ENCODE data around the gene SNX32.

SNX32 gene

DNA sequence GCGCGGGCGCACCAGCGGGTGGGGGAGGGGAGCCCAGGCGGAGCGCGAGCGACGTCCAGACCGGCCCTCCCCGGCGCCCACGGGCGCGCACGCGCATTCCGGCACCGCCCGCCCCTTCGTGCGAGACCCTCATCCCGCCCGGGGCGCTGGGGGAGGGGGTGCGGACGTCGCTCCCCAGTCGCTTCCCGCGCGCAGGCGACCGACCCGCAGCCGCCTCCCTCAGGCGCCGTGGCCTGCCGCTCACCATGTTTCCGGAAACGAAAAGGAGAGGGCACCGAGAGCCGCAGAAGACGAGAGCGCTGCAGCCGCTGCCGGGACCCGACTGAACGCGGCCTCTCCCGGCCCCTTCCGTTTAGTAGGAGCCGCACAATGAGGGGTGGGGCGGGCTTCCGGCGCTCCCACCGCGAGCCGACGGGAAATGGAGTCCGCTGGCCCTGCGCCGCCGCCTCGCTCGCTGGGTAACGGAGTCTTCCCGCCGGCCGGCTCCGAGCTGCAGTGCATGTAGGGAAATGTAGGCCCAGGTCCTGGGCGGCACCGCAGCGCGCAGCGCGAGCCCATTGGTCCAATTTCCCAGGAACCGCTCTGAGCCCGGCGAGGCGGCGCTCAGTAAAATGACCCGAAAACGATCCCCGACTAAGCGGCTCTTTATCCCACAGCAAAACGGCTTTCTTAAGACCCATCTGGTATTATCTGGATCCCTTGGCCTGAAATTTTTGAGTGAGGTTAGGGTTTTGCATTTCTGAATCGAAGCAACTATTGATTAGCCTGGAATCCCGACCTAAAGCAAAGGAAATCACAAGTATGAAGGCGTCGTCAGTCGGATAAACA is 24.3 kb downstream of the SNX32 start, which contains the start of gene CFL1:
CFL1 (minus strand) TSS at position 328 of the 828 bp plus-strand sequence; CDS start at position 247, 81 bp downstream.
- DNase-seq, result peak; percentile 96

DNA sequence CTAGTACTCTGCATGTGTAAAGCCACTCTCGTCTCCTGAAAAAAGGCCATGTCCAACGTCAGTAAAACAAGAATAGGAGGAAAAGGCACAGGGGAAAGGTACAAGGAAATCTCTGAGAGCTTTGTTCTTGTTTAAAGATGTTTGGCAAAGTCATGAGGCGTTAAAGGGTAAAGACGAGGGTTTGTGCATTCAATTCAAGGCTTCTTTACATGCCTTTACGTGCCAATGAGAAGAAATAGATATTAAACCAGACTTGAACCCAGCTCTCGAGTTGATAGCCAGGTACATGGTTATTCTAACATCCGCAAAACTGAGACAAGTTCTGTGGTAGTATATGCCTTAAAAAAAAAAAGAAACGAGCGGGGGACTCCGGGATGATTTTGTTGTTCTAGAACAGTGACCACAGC is 24.9 kb downstream of the SNX32 start:
- no peak for DNase-seq

DNA sequence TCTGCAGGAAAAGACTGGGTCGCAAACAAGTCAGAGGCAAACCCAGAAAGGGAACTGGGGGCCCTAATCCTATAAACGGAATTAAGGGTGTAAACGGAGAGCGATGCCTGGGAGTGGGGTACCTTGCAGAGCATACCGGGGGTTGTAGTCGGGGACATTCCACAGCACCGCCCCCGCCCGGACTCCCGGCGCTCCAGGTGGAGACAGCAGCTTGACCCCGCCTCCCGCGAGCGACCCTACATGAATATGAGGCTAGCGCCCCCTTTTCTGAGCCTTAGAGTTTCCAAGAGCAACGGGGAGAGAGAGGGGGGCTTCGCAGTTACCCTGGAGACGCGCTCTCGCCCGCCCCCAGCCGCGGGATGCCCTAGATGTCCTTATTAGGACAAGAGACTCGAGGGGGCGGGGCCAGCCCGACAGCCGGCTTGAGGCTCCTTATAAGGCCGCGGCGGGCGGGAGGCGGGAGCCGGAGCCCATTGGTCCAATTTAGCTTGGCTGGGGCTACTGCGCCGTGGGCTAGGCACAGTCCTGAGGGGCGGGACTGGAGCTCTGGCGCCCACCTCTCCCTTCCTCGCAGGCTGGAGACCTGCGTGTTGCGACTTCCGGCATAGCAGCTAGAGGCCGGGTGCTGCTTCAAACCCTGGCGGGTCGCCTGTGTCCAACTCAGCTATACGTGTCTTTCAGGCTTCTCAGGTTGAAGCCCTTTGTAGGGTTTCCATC is 25.5 kb downstream of the SNX32 start:
- DNase-seq, result peak; percentile 98

DNA sequence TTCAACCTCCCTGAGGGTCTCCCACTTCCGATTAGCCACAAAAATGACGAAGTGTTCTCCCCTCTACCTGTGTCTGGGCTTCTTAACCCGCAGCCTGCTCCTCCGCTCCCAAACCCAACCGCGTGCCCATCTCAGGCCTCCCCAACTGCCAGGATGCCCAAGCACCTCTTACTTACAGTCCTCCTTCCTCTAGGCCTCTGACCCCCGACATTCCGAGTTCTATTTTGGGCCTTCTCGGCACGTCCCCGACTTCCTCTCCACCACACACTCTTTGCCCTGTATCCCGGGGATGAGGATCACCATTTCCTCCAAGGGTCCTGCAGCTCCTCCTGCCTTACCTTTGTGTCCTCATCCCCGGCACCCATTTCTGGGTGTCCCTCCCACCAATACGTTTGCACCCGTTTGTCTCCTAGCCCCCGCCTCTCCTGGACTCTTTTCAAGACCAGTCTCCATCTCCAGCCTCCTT is 26.1 kb downstream of the SNX32 start:
- no peak for DNase-seq

DNA sequence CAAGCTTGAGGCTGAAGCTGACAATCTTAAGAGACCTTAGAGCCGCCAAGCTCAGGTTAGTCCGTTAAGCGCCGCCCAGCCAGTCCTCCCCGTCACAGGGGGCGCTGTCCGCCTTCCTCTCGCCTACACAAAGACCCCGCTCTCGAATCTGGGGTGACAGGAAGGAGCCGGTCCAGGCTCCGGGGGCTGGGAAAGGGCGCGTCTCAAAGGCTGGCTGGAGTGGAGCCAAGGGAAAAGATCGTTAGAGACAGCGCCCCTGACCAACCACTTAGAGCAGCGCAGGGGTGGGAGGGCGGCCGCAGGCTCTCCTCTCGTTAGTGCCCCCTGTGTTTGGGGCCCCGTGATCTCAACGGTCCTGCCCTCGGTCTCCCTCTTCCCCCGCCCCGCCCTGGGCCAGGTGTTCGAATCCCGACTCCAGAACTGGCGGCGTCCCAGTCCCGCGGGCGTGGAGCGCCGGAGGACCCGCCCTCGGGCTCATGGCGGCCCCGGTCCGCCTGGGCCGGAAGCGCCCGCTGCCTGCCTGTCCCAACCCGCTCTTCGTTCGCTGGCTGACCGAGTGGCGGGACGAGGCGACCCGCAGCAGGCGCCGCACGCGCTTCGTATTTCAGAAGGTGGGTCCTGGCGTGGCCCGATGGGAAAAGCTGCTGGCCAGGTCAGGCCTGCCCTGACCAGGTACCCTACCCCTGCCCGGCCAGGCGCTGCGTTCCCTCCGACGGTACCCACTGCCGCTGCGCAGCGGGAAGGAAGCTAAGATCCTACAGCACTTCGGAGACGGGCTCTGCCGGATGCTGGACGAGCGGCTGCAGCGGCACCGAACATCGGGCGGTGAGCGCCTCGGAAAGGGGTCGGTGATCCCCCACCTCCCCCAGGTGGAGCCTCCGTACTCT is 26.8 kb downstream of the SNX32 start, which contains the start of gene MUS81:
MUS81 (plus strand) TSS at position 156 of the 887 bp plus-strand sequence; CDS start at position 477, 321 bp downstream.
- peak; percentile 95 for DNase-seq

DNA sequence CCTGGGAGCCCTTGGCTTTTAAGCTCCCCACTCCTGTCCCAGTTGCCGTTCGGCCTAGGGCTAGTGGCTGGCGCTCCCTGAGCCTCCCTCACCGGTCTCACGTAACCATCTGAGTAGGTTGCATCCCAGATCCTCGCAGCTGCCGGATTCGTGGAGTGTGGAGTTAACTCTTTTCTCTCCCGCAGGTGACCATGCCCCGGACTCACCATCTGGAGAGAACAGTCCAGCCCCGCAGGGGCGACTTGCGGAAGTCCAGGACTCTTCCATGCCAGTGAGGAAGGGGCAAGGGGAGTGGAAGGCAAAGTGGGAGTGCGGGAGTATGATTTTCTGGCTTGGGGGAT is 27.4 kb downstream of the SNX32 start:
- DNase-seq, result no peak

DNA sequence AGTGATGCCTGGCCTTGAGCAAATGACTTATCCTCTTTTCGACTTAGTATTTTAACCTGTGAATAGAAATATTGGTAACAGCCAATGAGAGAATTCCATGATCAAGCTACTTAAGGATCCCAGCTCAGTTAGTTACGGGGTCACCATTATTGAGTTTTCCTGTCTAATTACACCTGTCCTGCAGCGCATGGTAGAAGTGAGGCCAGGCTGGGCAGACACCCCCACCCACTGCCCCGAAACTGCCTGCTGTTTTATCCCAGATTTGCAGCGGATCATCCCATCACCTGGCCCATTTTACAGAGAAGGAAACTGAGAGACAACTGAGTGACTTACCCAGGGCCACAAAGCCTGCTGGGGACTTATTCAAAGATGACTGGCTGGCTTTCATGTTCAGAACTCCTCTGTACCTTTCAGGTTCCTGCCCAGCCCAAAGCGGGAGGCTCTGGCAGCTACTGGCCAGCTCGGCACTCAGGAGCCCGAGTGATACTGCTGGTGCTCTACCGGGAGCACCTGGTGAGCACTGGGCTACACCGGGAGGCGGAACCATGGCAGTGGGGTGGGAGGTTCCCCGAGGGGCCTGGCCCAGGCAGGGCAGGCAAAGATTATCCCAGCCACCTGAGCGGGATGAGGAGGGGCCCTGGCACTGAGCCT is 27.9 kb downstream of the SNX32 start:
- no peak for DNase-seq

DNA sequence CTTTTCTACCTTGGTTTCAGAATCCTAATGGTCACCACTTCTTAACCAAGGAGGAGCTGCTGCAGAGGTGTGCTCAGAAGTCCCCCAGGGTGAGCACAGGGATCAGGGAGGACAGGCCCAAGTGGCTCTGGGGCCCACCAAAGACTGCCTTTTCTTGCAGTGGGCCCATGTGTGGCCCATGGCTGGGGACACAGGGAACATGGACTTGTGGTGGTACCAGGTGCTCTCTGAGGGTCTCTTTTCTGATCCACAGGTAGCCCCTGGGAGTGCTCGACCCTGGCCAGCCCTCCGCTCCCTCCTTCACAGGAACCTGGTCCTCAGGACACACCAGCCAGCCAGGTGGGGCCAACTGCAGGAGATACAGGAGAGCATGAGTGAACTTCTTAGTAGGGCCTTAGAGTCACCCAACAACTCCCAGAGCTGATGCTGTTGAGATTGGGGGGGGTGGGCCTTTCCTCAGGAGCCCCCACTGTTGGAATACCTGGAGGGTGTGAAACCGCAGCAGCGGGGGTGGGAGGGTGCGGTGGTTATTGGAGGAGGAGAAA is 28.5 kb downstream of the SNX32 start:
- no peak for DNase-seq

DNA sequence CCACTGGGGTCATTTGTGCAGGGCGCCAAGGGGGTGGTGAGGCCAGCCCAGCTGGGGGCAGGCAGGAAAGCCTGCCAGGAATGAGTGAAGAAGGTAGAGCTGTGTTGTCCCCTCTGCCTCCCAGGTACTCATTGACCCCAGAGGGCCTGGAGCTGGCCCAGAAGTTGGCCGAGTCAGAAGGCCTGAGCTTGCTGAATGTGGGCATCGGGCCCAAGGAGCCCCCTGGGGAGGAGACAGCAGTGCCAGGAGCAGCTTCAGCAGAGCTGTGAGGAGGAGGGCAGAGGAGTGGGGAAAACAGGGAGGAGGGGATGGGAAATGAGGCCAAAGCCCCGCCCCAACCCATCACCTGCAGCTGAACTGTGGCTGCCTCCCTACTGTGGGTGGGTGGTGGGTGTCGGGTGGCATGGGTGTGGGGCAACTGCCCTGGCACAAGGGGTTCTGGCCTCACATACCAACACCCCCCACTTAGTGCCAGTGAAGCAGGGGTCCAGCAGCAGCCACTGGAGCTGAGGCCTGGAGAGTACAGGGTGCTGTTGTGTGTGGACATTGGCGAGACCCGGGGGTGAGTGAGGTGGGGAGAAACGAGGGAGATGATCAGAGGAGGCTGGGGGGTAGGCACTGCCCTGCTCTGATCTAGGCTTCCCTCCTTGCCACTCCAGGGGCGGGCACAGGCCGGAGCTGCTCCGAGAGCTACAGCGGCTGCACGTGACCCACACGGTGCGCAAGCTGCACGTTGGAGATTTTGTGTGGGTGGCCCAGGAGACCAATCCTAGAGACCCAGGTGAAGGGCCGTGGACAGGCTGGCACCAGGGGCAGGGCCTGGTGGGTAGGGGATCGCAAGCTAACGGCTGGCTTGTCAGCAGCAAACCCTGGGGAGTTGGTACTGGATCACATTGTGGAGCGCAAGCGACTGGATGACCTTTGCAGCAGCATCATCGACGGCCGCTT is 29.5 kb downstream of the SNX32 start:
- no peak for DNase-seq

DNA sequence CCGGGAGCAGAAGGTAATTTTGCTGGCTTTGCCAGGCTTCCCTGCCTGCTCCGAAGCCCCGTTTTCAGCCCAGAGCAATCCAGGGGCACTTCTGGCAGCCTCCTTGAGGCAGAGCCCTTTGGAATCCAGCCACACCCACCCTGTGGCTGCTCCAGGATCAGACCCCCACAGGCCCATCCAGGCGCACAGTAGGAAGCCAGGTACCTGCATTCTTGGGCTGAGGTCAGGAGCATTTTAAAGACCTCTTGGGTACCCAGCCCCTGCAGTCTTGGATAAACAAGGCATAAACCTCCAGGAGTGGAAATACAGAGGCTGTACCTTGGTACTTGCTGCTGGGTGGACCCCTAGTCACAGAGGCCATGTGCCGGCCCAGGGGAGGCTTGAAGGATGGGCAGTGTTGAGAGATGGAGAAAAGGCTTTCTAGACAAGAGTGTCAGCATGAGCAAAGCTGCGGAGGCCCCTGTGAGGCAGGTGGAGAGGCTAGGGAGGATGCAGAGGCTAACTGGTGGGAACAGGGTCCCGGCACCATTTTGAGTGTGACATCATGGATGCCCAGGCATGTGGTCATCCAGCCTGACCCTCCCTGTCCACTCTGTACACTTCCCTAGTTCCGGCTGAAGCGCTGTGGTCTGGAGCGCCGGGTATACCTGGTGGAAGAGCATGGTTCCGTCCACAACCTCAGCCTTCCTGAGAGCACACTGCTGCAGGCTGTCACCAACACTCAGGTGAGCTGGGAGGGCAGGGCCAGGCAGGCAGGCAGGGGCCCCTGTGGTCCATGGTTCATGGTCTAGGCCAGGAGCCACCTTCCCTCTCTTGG is 30.3 kb downstream of the SNX32 start:
- DNase-seq, result no peak

DNA sequence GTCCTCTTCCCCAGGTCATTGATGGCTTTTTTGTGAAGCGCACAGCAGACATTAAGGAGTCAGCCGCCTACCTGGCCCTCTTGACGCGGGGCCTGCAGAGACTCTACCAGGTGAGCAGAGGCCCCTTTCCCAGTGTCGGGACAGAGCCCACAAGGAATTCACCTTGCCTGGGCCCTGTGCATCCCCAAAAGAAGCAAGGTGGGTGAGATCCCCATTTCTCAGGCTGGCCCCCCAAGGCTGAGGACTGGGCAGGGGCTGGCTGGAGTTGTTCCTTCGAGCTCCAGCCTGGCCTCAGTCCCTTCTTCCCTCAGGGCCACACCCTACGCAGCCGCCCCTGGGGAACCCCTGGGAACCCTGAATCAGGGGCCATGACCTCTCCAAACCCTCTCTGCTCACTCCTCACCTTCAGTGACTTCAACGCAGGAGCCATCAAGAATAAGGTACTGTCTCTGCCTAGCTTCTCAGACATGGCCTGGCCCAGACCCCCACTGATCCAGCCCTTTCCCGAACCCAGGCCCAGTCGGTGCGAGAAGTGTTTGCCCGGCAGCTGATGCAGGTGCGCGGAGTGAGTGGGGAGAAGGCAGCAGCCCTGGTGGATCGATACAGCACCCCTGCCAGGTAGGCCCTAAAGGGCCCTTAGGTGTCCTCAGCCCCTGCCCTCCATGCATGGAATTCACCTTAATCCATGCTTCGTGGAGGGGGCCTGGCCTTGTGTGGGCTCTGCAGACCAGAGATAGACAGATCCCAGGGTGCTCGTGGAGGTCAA is 31.1 kb downstream of the SNX32 start:
- no peak for DNase-seq

DNA sequence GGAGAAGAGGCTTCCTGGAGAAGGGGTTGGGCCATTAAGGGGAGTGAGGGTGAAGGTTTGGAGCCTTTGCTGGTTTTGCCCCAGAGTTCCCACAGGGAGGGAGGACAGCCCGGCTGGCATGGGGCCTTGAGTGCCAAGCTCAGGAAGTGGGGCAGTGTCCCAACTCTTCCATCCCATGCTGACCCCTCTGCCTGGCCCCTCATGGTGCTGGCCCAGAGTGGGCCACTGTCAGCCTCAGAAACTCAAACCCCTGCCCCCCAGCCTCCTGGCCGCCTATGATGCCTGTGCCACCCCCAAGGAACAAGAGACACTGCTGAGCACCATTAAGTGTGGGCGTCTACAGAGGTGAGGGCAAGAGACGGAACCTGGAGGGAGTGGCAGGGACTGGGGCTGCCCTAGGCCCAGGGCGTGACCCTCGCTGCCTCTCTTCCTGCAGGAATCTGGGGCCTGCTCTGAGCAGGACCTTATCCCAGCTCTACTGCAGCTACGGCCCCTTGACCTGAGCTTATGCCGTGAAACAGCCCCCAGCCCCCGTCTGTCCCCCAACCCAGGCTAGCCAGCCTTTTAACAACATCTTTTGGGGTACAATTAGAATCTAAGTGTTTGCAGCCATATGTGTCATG is 31.9 kb downstream of the SNX32 start:
- no peak for DNase-seq

DNA sequence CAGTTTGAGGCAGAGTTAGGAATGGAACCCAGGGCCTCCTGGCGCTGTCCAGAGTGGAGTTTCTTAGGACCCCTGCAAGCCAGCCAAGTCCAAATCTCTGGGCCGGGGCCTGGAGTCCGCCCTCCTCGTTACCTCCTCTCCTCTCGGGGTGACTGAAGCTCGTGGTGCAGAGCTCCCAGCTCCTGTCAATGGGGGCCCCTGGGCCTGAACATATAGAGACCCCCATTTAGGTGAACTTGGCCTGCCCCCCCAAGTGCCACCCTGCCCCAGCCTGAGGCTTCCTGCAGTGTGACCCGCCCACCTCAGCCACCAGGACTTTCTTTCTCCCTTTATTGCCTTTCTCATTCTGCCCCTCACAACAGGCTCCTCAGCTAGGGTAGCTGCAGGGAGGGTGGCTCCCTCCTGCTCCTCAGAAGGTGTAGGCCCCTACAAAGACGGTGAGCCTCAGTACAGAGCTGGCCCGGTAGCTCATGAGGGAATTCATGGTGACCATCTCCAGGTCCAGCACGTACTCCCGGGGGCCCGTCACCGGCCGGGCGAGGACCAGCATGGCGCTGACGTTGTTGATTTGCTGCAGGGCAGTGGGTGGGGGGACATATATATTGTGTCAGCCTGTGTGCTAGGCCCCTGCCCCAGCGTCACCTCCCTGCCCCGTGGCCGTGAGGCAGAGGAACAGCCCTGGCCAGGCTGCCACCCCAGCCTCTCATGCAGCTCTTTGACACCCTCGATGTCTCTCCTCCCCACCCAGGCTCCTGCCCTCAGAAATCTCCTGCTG is 32.9 kb downstream of the SNX32 start:
- DNase-seq, result no peak

DNA sequence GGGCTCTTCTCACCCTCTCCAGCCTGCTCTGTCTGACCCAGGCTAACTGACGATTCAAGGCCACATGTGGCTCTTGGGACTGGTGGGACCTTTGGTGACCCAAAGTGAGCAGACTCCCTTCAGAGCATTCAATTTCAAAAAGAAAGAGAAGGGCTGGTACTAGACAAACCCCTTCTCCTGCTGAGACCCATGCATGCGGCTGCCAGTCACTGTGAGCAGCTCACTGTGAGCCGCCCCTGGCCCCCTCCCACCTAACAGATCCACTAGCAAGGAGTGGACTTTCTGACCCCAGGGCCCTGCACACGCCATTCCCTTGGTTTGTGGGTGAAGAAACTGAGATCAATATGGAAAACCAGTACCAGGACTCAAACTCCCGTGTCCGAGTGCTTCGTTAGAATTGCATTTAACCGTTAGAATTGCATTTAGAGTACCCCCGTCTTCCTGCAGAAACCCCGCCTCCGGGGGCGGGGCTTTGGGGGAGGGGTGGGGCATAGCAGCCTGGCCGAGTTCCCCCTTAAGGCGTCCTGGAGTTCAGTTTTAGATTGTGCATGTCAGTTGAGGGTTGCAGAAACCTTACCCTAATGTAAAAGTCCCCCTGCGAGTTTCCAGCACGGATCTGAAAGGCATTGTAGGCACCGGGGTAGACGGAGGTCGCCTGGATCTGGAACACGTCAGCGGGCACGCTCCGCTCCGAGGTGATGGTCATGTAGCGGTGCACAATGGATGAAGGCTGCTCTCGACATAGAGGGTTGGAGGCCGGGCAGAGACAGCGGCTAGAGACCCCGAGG is 33.7 kb downstream of the SNX32 start:
- DNase-seq, result no peak

DNA sequence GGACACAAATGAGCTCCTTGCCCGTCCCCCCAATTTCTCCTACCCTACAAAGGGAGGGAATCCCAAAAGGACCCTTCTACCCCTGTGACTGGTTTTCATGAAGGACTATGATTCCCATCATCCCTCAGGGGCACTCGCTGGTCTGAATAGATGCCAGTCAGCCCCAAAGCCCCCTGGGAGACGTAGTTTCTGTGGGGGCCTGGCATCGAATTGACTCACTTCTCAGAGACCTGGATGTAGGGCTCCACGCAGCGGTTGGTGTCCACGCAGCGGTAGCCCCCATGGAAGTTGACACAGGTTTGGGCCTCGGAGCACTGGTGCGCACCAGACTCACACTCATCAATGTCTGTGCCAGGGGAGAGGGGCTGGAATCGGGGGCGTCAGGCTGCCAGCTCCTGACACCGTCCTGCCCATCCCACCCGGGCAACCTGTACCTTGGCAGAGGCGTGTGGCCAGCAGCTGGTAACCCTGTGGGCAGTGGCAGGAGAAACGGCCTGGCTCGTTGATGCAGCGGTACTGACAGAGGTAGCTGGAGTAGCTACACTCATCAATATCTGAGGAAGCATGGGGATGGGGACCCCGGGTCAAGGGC is 34.4 kb downstream of the SNX32 start:
- DNase-seq, result no peak

DNA sequence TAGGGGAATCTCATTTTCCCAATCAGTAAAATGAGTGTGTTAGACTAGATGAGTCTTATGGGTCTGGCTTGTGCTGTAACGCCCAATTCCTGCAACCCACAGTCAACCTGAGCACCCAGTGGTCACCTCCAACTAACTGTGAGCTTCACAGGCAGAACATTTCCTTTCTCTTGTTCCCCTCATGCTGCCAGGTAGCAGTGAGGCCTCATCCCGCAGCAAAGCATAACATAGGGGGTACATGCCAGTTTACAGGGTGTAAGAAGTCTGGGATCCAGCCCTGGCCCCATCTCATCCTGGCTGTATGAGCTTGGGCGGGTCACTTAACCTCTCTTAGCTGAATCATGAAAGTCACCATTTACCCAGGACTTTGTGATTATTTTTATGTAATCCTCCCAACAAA is 35.1 kb downstream of the SNX32 start:
- no peak for DNase-seq
